ENCODE data around the gene TPD52L2. TPM values are rescaled to one million over a fixed set of nuclear protein-coding genes. Genes with fewer than 3 reads are reported as not detected.
A peak's percentile ranks its signal among the peaks of the same experiment; 100 is the strongest.

TPD52L2 gene
- total and polyA plus RNA-seq, 2 donors (not counting 1 experiment from before 2014, with no cell fraction given) = 39.9 to 41.3 TPM

GRCh38 chr20:63894358-63895201 is 29.5 kb downstream of the TPD52L2 start, which contains the start of gene DNAJC5:
Gene DNAJC5 (plus strand): TSS chr20:63895126. CDS start chr20:63928346, 33,220 bp downstream.
- 5% methylated on average over 82 of the region's 82 CpGs for WGBS (ENCODE audit: insufficient coverage)
- POLR2A ChIA-PET = interaction anchor here (0.7 to 2.0 kb wide), 4 partner anchors 61 to 463 kb away, joined by 3 to 5 read pairs (median 4); partner anchors contain the start of genes LIME1 and SAMD10
- peaks cover 37% of the 10 kb centered on the region for H3K79me2 ChIP-seq (ENCODE audit: control insufficient read depth, insufficient read depth, low read length)
- H3K4me2 ChIP-seq (replicated peaks; ENCODE audit: low read depth, low read length, poor library complexity, severe bottlenecking) = peak within 1 kb of the TSS; percentile 93
- DNase-seq = peak; percentile 98
- no peaks in the 10 kb centered on the region for H3K27me3 Mint-ChIP-seq
- peaks cover 41% of the 10 kb centered on the region for H4K20me1 ChIP-seq (ENCODE audit: control insufficient read depth, insufficient read depth, low read length, poor library complexity, severe bottlenecking)
- H3K27ac Mint-ChIP-seq = peak within 1 kb of the TSS; percentile 91
- TF ChIP-seq, protein P1, sequence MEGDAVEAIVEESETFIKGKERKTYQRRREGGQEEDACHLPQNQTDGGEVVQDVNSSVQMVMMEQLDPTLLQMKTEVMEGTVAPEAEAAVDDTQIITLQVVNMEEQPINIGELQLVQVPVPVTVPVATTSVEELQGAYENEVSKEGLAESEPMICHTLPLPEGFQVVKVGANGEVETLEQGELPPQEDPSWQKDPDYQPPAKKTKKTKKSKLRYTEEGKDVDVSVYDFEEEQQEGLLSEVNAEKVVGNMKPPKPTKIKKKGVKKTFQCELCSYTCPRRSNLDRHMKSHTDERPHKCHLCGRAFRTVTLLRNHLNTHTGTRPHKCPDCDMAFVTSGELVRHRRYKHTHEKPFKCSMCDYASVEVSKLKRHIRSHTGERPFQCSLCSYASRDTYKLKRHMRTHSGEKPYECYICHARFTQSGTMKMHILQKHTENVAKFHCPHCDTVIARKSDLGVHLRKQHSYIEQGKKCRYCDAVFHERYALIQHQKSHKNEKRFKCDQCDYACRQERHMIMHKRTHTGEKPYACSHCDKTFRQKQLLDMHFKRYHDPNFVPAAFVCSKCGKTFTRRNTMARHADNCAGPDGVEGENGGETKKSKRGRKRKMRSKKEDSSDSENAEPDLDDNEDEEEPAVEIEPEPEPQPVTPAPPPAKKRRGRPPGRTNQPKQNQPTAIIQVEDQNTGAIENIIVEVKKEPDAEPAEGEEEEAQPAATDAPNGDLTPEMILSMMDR (IDR thresholded peaks at IDR 0.05) = no peak
- TF ChIP-seq EZH2 (IDR thresholded peaks at IDR 0.05; ENCODE audit: borderline replicate concordance, insufficient read depth, low read depth, low read length, poor library complexity, severe bottlenecking) = no peak
- ATAC-seq (ENCODE audit: low read depth) = peak; percentile 94
- peaks cover 16 to 36% of the 10 kb centered on the region in 2 donors for H3K4me1 ChIP-seq (ENCODE audit: control insufficient read depth in 2 of 2, insufficient read depth in 2 of 2, low read length in 2 of 2)
- H3K9ac ChIP-seq (ENCODE audit: low read length) = peak within 1 kb of the TSS; percentile 68
- peaks cover under 1 to 20% of the 10 kb centered on the region in 2 experiments for H3K36me3 ChIP-seq (replicated peaks in 1 of 2; ENCODE audit: control extremely low read depth in 1 of 2, control insufficient read depth in 1 of 2, extremely low read depth in 1 of 2, insufficient read depth in 2 of 2, low read length in 1 of 2)
- H3K4me1 Mint-ChIP-seq = peaks cover 37% of the 10 kb centered on the region
- H3K9me3 ChIP-seq (ENCODE audit: control extremely low read depth in 1 of 3, control insufficient read depth in 2 of 3, insufficient read depth in 1 of 3, low read length in 2 of 3) = no peaks in the 10 kb centered on the region
- peak within 1 kb of the TSS; percentile 42 to 80 for H3K27ac ChIP-seq (ENCODE audit: low read length in 2 of 2)
- H3K9me3 Mint-ChIP-seq (ENCODE audit: insufficient read depth) = no peaks in the 10 kb centered on the region
- H3K4me3 ChIP-seq (ENCODE audit: control extremely low read depth in 1 of 5, extremely low read depth in 1 of 5, insufficient read depth in 1 of 5, low read depth in 2 of 5, low read length in 4 of 5) = peak within 1 kb of the TSS; percentile 38 to 81 (median 60)
- H3K27me3 ChIP-seq (replicated peaks in 1 of 4; ENCODE audit: control extremely low read depth in 1 of 4, control insufficient read depth in 3 of 4, insufficient read depth in 4 of 4, low read length in 3 of 4) = no peaks in the 10 kb centered on the region
- CTCF ChIA-PET = no interaction called here
- intact Hi-C loops (cut with micrococcal nuclease) = loop anchor here (1.0 to 10.0 kb wide), 4 partner anchors 29 to 940 kb away; partner anchors contain the start of genes PRPF6, SLC17A9, TPD52L2 and UCKL1
- H3K4me3 Mint-ChIP-seq = peak within 1 kb of the TSS; percentile 93
- H2AFZ ChIP-seq (ENCODE audit: insufficient read depth, low read depth, low read length, poor library complexity, severe bottlenecking) = peak within 1 kb of the TSS; percentile 69
